GM23338 (cell line): ENCODE measurements around the gene VWA5A.

Source experiments
- EZH2 ChIP-seq: fragments of 200-600 bp; sonication (generic); IDR thresholded peaks from one replicate; pipeline ENCODE4 v1.8.0; 2017; ENCODE audit warnings: antibody characterized with exemption, mild to moderate bottlenecking, low read depth; ENCODE audit not compliant: unreplicated experiment
- EZH2phosphoT487 ChIP-seq: fragments of 200-600 bp; sonication (generic); IDR thresholded peaks from one replicate; pipeline ENCODE4 v1.8.1; 2018; ENCODE audit warnings: antibody characterized with exemption; ENCODE audit not compliant: unreplicated experiment
- NANOG ChIP-seq: IDR thresholded peaks from 2 replicates; pipeline ENCODE4 v1.6.1; 2016; ENCODE audit warnings: antibody characterized with exemption, borderline replicate concordance
- POLR2AphosphoS5 ChIP-seq: IDR thresholded peaks from 2 replicates; pipeline ENCODE4 v1.6.1; 2016; ENCODE audit warnings: antibody characterized with exemption, low read depth
- STAT1 ChIP-seq: IDR thresholded peaks from one replicate; pipeline ENCODE4 v1.6.1; 2016; ENCODE audit warnings: antibody characterized with exemption; ENCODE audit not compliant: unreplicated experiment
- TF ChIP-seq, protein P1 (sequence below): IDR thresholded peaks from one replicate; pipeline ENCODE4 v1.6.1; 2018; ENCODE audit warnings: antibody characterized with exemption; ENCODE audit not compliant: unreplicated experiment
- TF ChIP-seq, protein P2 (sequence below), 2 experiments: fragments of 200-600 bp in 1 of 2; sonication (generic) in 1 of 2; conservative IDR thresholded peaks; 2 replicates each; pipeline versions ENCODE4 v1.5.1 to v1.6.1; 2016 to 2017; ENCODE audit warnings: antibody characterized with exemption in 2 of 2, low read depth in 2 of 2, mild to moderate bottlenecking in 2 of 2, moderate library complexity in 1 of 2
- TF ChIP-seq, protein P3 (sequence below): IDR thresholded peaks from 2 replicates; pipeline ENCODE4 v1.6.1; 2016; ENCODE audit warnings: antibody characterized with exemption

DNA sequence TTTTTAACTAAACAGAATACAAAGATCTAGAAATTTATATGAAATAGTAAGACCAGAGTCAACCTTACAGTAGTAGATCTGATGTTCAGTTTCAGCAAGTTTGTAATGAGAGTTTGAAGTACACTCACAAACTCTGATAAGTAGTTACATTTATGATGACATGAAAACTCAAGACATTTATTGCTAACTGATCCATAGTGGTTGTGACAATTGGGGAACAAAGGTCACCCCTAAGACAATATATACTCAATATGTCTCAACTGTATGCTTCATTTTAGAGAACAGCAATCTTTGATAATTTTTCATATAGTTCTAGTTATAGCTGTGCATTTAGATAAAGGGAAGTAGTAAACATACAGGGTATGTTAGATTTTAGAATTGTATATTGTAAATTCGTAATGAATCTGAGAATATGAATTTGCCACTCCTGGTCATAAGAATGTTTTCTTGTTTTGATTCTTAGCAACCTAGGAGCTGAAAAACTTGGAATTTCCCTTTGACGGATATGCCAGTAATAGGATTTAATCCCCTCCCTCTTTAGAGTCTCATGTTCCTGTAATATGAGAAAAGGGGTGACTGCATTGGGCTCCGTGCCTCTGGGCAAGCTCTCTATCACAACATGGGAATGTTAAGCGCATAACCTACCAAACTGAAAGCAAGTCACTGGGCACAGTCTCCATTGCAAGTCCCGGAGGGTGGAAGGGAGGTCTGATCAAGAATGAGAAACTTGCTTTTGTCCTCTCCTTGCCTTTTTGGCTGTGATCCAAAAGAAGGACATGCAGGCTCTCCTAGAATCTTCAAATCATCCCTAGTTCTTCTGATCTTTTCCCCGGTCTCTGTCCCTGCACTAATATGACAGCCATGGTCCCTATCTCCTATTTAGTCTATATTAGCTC is 79.3 kb downstream of the VWA5A start:
- TF ChIP-seq, protein P1, sequence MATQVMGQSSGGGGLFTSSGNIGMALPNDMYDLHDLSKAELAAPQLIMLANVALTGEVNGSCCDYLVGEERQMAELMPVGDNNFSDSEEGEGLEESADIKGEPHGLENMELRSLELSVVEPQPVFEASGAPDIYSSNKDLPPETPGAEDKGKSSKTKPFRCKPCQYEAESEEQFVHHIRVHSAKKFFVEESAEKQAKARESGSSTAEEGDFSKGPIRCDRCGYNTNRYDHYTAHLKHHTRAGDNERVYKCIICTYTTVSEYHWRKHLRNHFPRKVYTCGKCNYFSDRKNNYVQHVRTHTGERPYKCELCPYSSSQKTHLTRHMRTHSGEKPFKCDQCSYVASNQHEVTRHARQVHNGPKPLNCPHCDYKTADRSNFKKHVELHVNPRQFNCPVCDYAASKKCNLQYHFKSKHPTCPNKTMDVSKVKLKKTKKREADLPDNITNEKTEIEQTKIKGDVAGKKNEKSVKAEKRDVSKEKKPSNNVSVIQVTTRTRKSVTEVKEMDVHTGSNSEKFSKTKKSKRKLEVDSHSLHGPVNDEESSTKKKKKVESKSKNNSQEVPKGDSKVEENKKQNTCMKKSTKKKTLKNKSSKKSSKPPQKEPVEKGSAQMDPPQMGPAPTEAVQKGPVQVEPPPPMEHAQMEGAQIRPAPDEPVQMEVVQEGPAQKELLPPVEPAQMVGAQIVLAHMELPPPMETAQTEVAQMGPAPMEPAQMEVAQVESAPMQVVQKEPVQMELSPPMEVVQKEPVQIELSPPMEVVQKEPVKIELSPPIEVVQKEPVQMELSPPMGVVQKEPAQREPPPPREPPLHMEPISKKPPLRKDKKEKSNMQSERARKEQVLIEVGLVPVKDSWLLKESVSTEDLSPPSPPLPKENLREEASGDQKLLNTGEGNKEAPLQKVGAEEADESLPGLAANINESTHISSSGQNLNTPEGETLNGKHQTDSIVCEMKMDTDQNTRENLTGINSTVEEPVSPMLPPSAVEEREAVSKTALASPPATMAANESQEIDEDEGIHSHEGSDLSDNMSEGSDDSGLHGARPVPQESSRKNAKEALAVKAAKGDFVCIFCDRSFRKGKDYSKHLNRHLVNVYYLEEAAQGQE = no peak
- TF ChIP-seq EZH2 (no peak), POLR2AphosphoS5 (no peak), NANOG (no peak), EZH2phosphoT487 (no peak), STAT1 (no peak)
- TF ChIP-seq, protein P2, sequence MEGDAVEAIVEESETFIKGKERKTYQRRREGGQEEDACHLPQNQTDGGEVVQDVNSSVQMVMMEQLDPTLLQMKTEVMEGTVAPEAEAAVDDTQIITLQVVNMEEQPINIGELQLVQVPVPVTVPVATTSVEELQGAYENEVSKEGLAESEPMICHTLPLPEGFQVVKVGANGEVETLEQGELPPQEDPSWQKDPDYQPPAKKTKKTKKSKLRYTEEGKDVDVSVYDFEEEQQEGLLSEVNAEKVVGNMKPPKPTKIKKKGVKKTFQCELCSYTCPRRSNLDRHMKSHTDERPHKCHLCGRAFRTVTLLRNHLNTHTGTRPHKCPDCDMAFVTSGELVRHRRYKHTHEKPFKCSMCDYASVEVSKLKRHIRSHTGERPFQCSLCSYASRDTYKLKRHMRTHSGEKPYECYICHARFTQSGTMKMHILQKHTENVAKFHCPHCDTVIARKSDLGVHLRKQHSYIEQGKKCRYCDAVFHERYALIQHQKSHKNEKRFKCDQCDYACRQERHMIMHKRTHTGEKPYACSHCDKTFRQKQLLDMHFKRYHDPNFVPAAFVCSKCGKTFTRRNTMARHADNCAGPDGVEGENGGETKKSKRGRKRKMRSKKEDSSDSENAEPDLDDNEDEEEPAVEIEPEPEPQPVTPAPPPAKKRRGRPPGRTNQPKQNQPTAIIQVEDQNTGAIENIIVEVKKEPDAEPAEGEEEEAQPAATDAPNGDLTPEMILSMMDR (conservative IDR thresholded peaks at IDR 0.05; ENCODE audit: low read depth in 2 of 2) = no peak
- TF ChIP-seq, protein P3, sequence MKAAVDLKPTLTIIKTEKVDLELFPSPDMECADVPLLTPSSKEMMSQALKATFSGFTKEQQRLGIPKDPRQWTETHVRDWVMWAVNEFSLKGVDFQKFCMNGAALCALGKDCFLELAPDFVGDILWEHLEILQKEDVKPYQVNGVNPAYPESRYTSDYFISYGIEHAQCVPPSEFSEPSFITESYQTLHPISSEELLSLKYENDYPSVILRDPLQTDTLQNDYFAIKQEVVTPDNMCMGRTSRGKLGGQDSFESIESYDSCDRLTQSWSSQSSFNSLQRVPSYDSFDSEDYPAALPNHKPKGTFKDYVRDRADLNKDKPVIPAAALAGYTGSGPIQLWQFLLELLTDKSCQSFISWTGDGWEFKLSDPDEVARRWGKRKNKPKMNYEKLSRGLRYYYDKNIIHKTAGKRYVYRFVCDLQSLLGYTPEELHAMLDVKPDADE = no peak
